GM06990 (cell line): ENCODE results near the gene SBF2.

Experiments
- DNase-seq: peaks from one replicate; pipeline ENCODE4 v3.0.0-alpha.2; 2011; ENCODE audit not compliant: insufficient read length; ENCODE audit errors: extremely low read depth
- H3K27me3 ChIP-seq: replicated peaks from 2 replicates; pipeline ENCODE4 v1.6.0; 2011; ENCODE audit warnings: low read length; ENCODE audit not compliant: control insufficient read depth, insufficient read depth
- H3K36me3 ChIP-seq: 2 replicates; pipeline ENCODE4 v1.5.1; 2011; ENCODE audit warnings: low read length; ENCODE audit not compliant: control insufficient read depth, insufficient read depth
- H3K4me3 ChIP-seq: replicated peaks from 2 replicates; pipeline ENCODE4 v1.5.1; 2011; ENCODE audit warnings: low read depth, mild to moderate bottlenecking, control low read depth, low read length
- CTCF ChIP-seq: IDR thresholded peaks from 2 replicates; pipeline ENCODE4 v1.5.1; 2011; ENCODE audit warnings: low read length, control low read depth, mild to moderate bottlenecking, inconsistent platforms; ENCODE audit not compliant: insufficient read depth, poor library complexity, severe bottlenecking

SBF2 gene

GRCh38 chr11:10122326-10123197 is 171.5 kb downstream of the SBF2 start:
- TF ChIP-seq CTCF = no peak
- H3K27me3 ChIP-seq = no peaks in the 10 kb centered on the region
- no peak overlapping the region for H3K4me3 ChIP-seq
- no peak for DNase-seq
- no peaks in the 10 kb centered on the region for H3K36me3 ChIP-seq

GRCh38 chr11:10118865-10119264 is 175.2 kb downstream of the SBF2 start:
- no peak overlapping the region for H3K4me3 ChIP-seq
- H3K36me3 ChIP-seq = no peaks in the 10 kb centered on the region
- no peaks in the 10 kb centered on the region for H3K27me3 ChIP-seq
- TF ChIP-seq CTCF = no peak
- DNase-seq = no peak

- Histone ChIP-seq H3K27me3 (no peaks in the 10 kb centered on the region), H3K36me3 (no peaks in the 10 kb centered on the region), H3K4me3 (no peak overlapping the region)
- TF ChIP-seq CTCF = no peak
- no peak for DNase-seq
Measured at GRCh38 chr11:10117709-10118351, 176.2 kb downstream of the SBF2 start.

- Histone ChIP-seq H3K27me3 (no peaks in the 10 kb centered on the region), H3K4me3 (no peak overlapping the region), H3K36me3 (no peaks in the 10 kb centered on the region)
- DNase-seq = peak; percentile 2
- no peak for TF ChIP-seq CTCF
Measured at GRCh38 chr11:10116588-10116987, 177.4 kb downstream of the SBF2 start.

GRCh38 chr11:10114593-10115404 is 179.2 kb downstream of the SBF2 start:
- Histone ChIP-seq H3K4me3 (no peak overlapping the region), H3K36me3 (no peaks in the 10 kb centered on the region), H3K27me3 (no peaks in the 10 kb centered on the region)
- TF ChIP-seq CTCF = no peak
- DNase-seq = no peak
